ENCODE measurements around the gene CFLAR. TPM values are rescaled to one million over a fixed set of nuclear protein-coding genes. Genes with fewer than 3 reads are reported as not detected.
A peak's percentile ranks its signal among the peaks of the same experiment; 100 is the strongest.

CFLAR gene
- total and polyA plus RNA-seq, 9 of the 15 experiments (the other 6 are each of a cell fraction or from before 2014, with no cell fraction given) = 27.5 to 102 (median 54.0) TPM

- Histone ChIP-seq H3K79me2 (ENCODE audit: control insufficient read depth, insufficient read depth, low read length) (peaks cover 99% of the 10 kb centered on the region), H3K27ac (ENCODE audit: extremely low read depth, low read depth, low read length) (peak overlapping the region; percentile 98), H2AFZ (ENCODE audit: low read depth, low read length) (peak overlapping the region; percentile 63; the same call in 1 of the 2 replicates), H3K9me3 (replicated peaks; ENCODE audit: control insufficient read depth, insufficient read depth, low read depth, low read length) (no peaks in the 10 kb centered on the region), H3K9ac (ENCODE audit: insufficient read depth in 1 of 2, low read depth in 2 of 2, low read length in 2 of 2) (peak overlapping the region; percentile 94 to 95), H3K9me1 (ENCODE audit: control insufficient read depth, insufficient read depth, low read length) (no peaks in the 10 kb centered on the region), H3K4me3 (peak overlapping the region; percentile 93), H3K4me1 (replicated peaks in 1 of 2; ENCODE audit: control insufficient read depth in 2 of 2, insufficient read depth in 2 of 2, low read length in 2 of 2) (peaks cover 21 to 28% of the 10 kb centered on the region in 2 experiments; a peak in 4 of 5 replicates), H3K4me2 (ENCODE audit: insufficient read depth, low read length) (peak overlapping the region; percentile 93), H3K27me3 (ENCODE audit: control insufficient read depth in 2 of 2, insufficient read depth in 2 of 2, low read length in 2 of 2) (no peaks in the 10 kb centered on the region), H4K20me1 (replicated peaks; ENCODE audit: control insufficient read depth, insufficient read depth, low read length) (0 out of 2 replicates have a peak, but pooled peaks cover 2% of the 10 kb centered on the region), H3K36me3 (ENCODE audit: control insufficient read depth, insufficient read depth, low read length) (peaks cover 31% of the 10 kb centered on the region)
- FAIRE-seq (peak; percentile 58), DNase-seq (ENCODE audit: extremely low read depth in 1 of 4, low spot score in 3 of 4) (peak in 2 of 4 experiments; percentile 27 to 67), ATAC-seq (peak; percentile 39)
- 0% methylated on average over 12 of the region's 12 CpGs for WGBS (ENCODE audit: insufficient coverage, low coverage, missing lambda C conversion rate)
- intact Hi-C loops (cut with micrococcal nuclease) = loop anchor here (1.0 to 5.0 kb wide), 5 partner anchors 39 to 288 kb away; partner anchors contain the start of genes HYCC2 and ORC2
- in situ Hi-C loops (cut with MboI) = no loop called here
- CTCF ChIA-PET (ENCODE audit: low intra/inter-chr PET ratio) = no interaction called here
- POLR2A ChIA-PET = interaction anchor here (0.7 to 1.0 kb wide), 2 partner anchors 54 to 215 kb away, joined by 3 read pairs; no protein-coding TSS in a partner anchor
- no TSS peak for BruUV-seq (replicated peaks)
- TF ChIP-seq POLR2G (IDR thresholded peaks at IDR 0.05; ENCODE audit: low read depth, low read length) = no peak
- TF ChIP-seq CHAMP1 (IDR thresholded peaks at IDR 0.05) = no peak
- no peak for TF ChIP-seq ZNF12 (CRISPR knock-in tag; IDR thresholded peaks at IDR 0.05)
- TF ChIP-seq SIN3A (IDR thresholded peaks at IDR 0.05; ENCODE audit: borderline replicate concordance in 2 of 2, control insufficient read depth in 1 of 2, low read depth in 2 of 2, low read length in 2 of 2) = 0 out of 4 replicates have a peak, but pooled peaks of 1 of the 2 experiments have one; percentile 26
- peak; percentile 18; the same call in 1 of the 2 replicates for TF ChIP-seq ZEB2 (IDR thresholded peaks at IDR 0.05)
- TF ChIP-seq, protein P1, sequence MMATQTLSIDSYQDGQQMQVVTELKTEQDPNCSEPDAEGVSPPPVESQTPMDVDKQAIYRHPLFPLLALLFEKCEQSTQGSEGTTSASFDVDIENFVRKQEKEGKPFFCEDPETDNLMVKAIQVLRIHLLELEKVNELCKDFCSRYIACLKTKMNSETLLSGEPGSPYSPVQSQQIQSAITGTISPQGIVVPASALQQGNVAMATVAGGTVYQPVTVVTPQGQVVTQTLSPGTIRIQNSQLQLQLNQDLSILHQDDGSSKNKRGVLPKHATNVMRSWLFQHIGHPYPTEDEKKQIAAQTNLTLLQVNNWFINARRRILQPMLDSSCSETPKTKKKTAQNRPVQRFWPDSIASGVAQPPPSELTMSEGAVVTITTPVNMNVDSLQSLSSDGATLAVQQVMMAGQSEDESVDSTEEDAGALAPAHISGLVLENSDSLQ (IDR thresholded peaks at IDR 0.05) = peak; percentile 21; the same call in 1 of the 2 replicates
- peak; percentile 33 for TF ChIP-seq KDM5B (IDR thresholded peaks at IDR 0.05; ENCODE audit: insufficient replicate concordance, low read depth, low read length)
- TF ChIP-seq YY1 (IDR thresholded peaks at IDR 0.05; ENCODE audit: borderline replicate concordance in 1 of 3, control insufficient read depth in 1 of 3, extremely low read depth in 1 of 3, insufficient read depth in 3 of 3, insufficient read length in 1 of 3, insufficient replicate concordance in 2 of 3, low read depth in 1 of 3, low read length in 2 of 3) = no peak
- peak; percentile 0 to 54; a peak in 1 of 4 replicates for TF ChIP-seq MLLT1 (IDR thresholded peaks at IDR 0.05)
- peak in 1 of 2 experiments; percentile 39; a peak in 1 of 4 replicates for TF ChIP-seq FOXK2 (conservative IDR thresholded peaks at IDR 0.05 in 1 of 2, IDR thresholded peaks at IDR 0.05 in 1 of 2; ENCODE audit: low read depth in 2 of 2)
- peak; percentile 3 for TF ChIP-seq RBBP5 (IDR thresholded peaks at IDR 0.05; ENCODE audit: borderline replicate concordance, insufficient read depth, low read length, poor library complexity, severe bottlenecking)
- peak; percentile 72 for TF ChIP-seq CHD1 (IDR thresholded peaks at IDR 0.05; ENCODE audit: low read length)
- TF ChIP-seq ZNF717 (CRISPR knock-in tag; IDR thresholded peaks at IDR 0.05) = no peak
Observed at GRCh38 chr2:201118961-201119854, 3.2 kb downstream of the CFLAR start.

Measured in K562 (cell line).